HG02623 (cell line): ENCODE measurements around the gene ABCC11.

Experiments
- ATAC-seq: cut with Tn5 transposase; IDR thresholded peaks from one replicate; pipeline ENCODE4 v1.9.1; 2021; ENCODE audit warnings: moderate library complexity; ENCODE audit not compliant: unreplicated experiment

ABCC11 gene

GRCh38 chr16:48136547-48137360 lies 110.6 kb downstream of the ABCC11 start:
- ATAC-seq = no peak

DNA sequence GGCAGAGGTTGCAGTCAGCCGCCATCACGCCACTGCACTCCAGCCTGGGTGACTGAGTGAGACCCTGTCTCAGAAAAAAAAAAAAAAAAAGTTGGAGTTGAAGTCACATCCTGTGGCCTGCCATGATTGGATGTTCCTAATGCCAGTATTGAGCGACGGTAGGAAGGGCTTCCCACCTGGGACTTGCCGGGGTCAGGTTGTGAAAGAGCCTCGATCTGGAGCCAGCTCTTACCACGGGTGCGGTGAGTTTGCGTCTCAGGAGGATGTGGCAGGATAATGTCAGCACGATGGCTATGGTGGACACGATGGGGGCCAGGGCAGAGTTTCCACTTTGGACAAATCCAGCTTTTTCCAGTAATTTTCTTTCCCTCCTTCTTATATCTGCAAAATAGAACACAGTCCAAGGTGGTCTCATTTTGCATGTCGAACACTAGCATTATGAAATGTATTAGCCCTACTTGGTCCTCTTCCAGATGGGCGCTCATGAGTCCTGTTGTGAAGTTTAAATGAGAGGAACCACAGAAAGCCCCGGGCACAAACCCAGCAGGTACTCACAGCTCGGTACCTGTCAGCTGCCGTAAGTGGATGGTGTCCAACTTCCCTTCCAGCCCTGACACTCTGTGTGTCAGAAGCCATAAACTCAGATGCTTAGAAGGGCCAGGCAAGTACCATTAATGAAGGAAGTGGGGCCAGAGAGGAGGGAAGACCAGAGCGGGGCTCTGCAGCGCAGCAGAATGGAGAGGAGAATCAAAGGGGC lies 113.7 kb downstream of the ABCC11 start:
- ATAC-seq = no peak

DNA sequence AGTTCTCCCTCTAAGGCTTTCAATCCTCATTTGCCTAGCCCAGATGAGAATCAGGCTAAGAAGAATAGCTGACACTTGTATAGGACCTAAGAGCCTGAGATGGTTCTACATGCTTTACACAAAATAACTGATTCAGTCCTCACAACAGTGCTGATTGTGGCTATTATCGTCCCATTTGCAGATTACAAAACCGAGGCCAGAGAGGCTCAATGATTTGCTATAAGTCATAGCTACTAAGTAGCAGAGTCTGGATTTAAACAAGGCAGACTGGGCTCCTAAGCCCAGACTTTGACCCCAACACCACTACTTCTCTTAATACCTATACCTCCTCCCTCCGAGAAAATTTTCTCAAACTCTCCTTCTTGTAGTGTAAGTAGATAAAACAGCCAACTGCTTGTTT lies 114.6 kb downstream of the ABCC11 start:
- ATAC-seq = no peak

DNA sequence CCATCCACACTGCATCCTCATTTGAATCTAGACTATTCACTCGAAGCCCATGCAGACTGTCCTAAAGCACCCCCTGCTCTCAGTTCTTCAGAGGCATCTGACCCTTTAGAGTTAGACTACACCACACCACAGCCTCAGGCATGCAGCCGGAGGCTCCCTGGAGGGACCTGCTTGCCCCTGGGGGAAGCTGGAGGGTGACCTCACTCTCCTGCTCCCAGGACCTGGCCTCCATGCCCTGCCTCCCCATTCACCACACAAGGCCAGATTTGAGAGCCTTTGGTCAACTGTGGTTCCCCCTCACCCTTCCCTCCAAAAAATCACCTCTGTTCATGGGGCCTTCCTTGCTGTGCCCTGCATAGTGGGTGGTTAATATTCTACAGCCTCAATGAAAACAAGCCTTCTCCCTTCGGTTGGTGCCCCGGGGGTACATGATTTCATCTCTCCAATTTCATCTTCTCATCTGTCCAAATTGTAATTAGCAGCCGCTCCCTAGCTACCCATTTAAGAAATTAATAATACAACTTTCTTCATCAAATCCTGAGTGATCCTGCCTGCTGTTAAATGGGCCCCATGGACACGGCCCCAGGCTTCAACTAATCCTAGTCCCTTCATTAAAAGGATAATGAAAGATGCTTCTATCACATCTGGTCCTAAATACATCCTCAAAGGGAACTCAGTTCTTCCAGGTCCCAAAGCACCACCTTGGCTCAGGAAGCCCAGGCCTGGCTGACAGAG lies 116.0 kb downstream of the ABCC11 start:
- ATAC-seq = no peak

- ATAC-seq = no peak
Measured at GRCh38 chr16:48129926-48130325, 117.4 kb downstream of the ABCC11 start.

GRCh38 chr16:48128769-48129168 lies 118.6 kb downstream of the ABCC11 start:
- ATAC-seq = no peak

- ATAC-seq = no peak
Measured at GRCh38 chr16:48126801-48127644, 120.3 kb downstream of the ABCC11 start.

DNA sequence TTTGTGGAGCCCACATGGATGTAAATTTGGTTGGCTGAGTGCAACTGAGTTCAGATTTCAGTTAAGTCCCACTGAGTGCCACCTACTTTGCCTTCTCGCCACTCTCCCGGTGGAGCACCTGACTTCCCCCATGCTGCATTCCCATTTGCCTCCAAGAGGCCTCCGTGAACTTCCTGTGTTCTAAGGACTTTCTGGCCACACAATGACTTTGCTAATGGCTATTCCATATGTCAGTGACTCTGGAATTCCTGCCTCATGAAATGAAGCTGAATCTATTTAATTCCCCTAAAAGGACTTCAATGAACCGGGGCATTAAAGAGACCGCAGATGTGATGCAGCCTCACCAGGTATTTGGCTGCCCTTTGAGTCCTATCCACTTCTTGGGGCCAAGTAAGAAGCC lies 121.5 kb downstream of the ABCC11 start:
- ATAC-seq = no peak

GRCh38 chr16:48124266-48124665 lies 123.1 kb downstream of the ABCC11 start:
- no peak for ATAC-seq

DNA sequence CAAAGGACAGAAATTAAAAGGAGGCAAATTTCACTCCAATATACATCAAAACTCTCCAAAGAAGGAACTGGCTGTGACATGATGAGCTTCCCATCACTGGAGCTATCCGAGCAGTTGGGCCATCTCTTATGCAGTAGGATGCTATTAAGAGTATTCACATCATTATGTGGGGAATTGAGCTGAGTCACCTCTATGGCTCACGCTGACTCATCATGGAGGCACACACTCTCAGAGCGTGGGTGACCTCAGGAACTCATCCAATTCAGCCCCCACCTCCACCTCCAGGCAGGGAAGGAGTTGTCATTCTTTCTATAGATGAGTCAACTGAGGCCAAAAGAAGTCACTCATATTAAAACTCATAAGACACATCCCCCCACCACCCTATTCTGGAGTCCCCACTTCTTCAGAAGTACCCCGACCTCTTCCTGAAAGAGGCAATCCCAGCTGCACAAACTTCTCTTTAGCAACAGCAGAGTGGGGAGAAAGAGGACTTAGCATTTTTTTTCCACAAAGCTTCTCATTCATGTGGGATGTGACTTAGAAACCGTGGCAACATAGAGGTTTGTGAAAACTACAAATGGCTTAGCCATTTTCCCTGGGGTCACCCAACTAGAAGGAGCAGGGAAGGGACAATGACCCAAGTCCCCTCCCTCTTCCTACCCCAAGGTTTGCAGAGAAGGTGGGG lies 124.1 kb downstream of the ABCC11 start:
- peak; percentile 72 for ATAC-seq

DNA sequence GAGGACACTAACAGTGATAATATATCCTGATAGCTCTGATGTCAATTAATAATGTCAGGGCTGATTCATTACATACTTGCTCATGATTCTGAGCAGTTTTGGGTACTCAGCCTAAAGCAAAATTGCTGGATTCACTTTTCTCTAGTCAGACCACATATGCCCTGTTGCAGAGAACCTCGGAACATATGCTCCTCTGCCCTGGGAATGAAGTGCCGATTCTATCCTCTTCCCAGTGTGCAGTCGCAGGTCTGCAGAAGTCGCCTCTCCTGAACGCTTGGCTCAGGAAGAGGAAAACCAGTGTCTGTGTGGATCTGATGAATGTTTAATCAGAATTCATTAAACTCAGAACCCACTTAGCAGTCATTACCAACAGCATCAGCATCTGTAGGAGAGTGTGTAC lies 126.1 kb downstream of the ABCC11 start:
- no peak for ATAC-seq

DNA sequence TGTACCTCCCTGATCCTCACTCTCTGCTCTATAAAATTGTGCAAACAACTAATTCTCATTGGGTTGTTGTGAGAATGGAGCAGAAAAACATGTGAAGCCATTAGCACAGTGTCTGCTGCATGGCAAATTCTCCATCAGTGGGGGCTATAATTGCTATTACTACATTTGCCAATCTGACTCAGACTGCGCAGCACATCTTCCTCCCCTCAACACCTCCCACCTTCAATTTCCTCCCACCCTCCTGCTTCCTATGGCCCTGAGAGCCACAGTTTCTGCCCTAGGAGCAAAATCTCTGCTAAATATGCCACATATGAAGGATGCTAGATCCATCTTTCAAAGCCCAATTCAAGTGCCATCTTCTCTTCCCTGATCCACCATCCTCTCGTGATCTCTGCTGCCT lies 128.5 kb downstream of the ABCC11 start:
- ATAC-seq = no peak

DNA sequence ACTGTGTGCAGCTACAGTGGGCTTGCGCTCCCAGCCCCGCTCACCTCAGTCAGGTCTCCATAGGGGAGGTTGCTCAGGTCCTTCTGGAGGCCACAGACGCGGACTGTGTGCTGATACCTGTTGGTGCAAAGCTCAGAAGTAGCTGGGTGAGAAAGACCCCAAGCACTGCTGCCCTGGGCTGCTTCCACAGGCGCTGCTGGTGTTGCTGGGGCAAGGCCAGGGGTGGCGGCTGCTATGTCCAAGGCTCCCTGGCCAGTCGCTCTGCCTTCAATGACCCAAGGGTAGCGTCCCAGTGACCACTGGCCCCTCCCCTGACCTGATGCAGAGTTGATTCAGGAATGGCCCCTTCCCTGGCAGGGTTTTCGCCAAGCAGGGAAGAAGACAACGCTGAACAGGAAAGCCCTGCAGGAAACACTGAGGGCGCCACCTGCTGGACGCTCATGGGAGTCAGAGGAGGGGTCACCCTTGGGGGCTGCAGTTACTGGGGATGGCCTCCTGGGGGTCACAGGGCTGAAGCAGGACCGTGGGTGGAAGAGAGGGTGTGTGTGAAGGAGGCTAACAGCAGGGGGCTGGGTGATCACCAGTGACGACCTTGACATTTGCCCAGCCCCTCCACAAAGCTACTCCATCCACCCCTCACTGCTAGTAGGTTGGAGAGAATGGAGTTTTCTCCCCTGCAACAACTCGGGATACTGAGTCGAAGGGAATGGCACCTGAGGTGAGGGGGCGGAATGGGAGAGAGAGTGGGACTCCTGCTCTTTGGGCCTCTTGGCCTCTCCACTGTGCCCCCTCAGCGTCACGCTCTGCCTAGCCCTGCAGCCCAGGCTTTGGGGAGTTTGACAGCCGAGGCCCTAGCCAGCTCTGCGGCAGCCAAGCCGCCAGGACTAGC lies 129.9 kb downstream of the ABCC11 start:
- no peak for ATAC-seq
